Heart right ventricle (tissue), 16 donors: ENCODE data around the gene ANGPTL3. TPM values are rescaled to one million over a fixed set of nuclear protein-coding genes. Genes with fewer than 3 reads are reported as not detected.

Experiments
- ATAC-seq, 8 donors: fragments of 200-7000 bp; cut with Tn5 transposase; one replicate each; pipeline ENCODE4 v1.9.1; 2020; ENCODE audit warnings: mild to moderate bottlenecking in 8 of 8, moderate library complexity in 8 of 8, moderate number of reproducible peaks in 1 of 8
- DNase-seq, 2 donors: peaks; one replicate each; pipeline ENCODE4 v3.0.0-alpha.2; 2020
- H3K27ac ChIP-seq, 10 donors: fragments of 200-600 bp; sonication (generic) in 2 of 10; one replicate each; pipeline versions ENCODE4 v1.5.0 to v1.8.0; 2020 to 2022; ENCODE audit warnings: mild to moderate bottlenecking in 3 of 10
- H3K27me3 ChIP-seq, 7 donors: fragments of 200-600 bp; one replicate each; pipeline ENCODE4 v1.8.0; 2021 to 2022; ENCODE audit warnings: mild to moderate bottlenecking in 2 of 7
- H3K36me3 ChIP-seq, 9 donors: fragments of 200-600 bp; sonication (generic) in 1 of 9; one replicate each; pipeline versions ENCODE4 v1.5.0 to v1.8.0; 2020 to 2022; ENCODE audit warnings: mild to moderate bottlenecking in 2 of 9
- H3K4me1 ChIP-seq, 9 donors: fragments of 200-600 bp; sonication (generic) in 1 of 9; one replicate each; pipeline versions ENCODE4 v1.5.0 to v1.8.0; 2020 to 2022; ENCODE audit warnings: mild to moderate bottlenecking in 4 of 9
- H3K4me3 ChIP-seq, 10 donors: fragments of 200-600 bp; sonication (generic) in 2 of 10; one replicate each; pipeline versions ENCODE4 v1.5.0 to v1.8.0; 2020 to 2022; ENCODE audit warnings: mild to moderate bottlenecking in 7 of 10, moderate library complexity in 2 of 10
- H3K9me3 ChIP-seq, 11 donors: fragments of 200-600 bp in 10 of 11; sonication (generic) in 2 of 11; one replicate each; pipeline versions ENCODE4 v1.5.0 to v1.8.0; 2013 to 2022; ENCODE audit warnings: mild to moderate bottlenecking in 2 of 11, control low read depth in 1 of 11, moderate library complexity in 1 of 11
- WGBS, 2 donors: extraction: QIAGEN DNeasy Blood & Tissue Kit; methylation state at CpG; one replicate each; pipeline ENCODE4 v1.1.7; 2013; ENCODE audit warnings: inconsistent platforms in 1 of 2; 5-methylcytosine and 5-hydroxymethylcytosine counted together
- intact Hi-C, 10 donors: fragments of 100-400 bp; cut with DNase I; formaldehyde crosslinking; loops; one replicate each; pipeline versions ENCODE4 v1.11.1 to v1.14.2; 2022
- polyA plus RNA-seq, 2 donors: library from polyadenylated mRNA; stranded (reverse); fragments of 200-250 nt; gene quantifications; one replicate each; pipeline ENCODE4 v1.2.3, GENCODE V29; 2013
- total RNA-seq, 10 donors: library from RNA; stranded (reverse); fragmentation: NEBNext Ultra II Directional in 3 of 10; extraction: Animal tissue kit (Norgen Biotek cat#: 25700) in 3 of 10; gene quantifications; one replicate each; pipeline versions ENCODE4 v1.2.1 to v1.2.4, GENCODE V29; 2021 to 2023
- TF ChIP-seq, protein P1 (sequence below), 9 donors: fragments of 200-600 bp; sonication (generic) in 2 of 9; IDR thresholded peaks; one replicate each; pipeline versions ENCODE4 v1.5.0 to v1.8.0; 2021 to 2022; ENCODE audit warnings: antibody characterized with exemption in 9 of 9, mild to moderate bottlenecking in 5 of 9, moderate library complexity in 1 of 9
- donor health status: Arrhythmogenic right ventricular cardiomyopathy.
- donor health status: ischemic (EF 13 %, LVEDD 7.1; RV severe dilation, severe dysfunction).
- donor health status: healthy with polysubstance abuse.
- donor health status: DM: no; HTN: yes; CAD: no.
- donor health status: DM: no; HTN: no; CAD: no.
- donor health status: ischemic (EF 25% LVEDD 6.9; RV normal size, moderate dysfunction).
- donor health status: ischemic (EF 25% LVEDD 5.7; RV mildly dilated, moderate dysfunction).
- donor health status: healthy.
- donor health status: DM: yes; HTN: yes; CAD: no.
- donor health status: Ischemic cardiomyopathy.
- donor health status: ischemic (EF 35%, LVEDD 5.7; RV mildly dilated, moderate dysfunction).
- donor health status: nonischemic (EF 11% LVEDD 7.7; RV severe dilation, severe dysfunction).
- donor health status: DM: yes; HTN: yes; CAD: no.
- donor health status: PGD.
- donor health status: ischemic (EF 29% LVEDD 5.4; RV normal size, mild dysfunction).
- donor health status: nonischemic (EF 23%, LVEDD 6.1; RV moderate dilation, normal function).

ANGPTL3 gene
- total and polyA plus RNA-seq, 12 donors, result not detected

DNA sequence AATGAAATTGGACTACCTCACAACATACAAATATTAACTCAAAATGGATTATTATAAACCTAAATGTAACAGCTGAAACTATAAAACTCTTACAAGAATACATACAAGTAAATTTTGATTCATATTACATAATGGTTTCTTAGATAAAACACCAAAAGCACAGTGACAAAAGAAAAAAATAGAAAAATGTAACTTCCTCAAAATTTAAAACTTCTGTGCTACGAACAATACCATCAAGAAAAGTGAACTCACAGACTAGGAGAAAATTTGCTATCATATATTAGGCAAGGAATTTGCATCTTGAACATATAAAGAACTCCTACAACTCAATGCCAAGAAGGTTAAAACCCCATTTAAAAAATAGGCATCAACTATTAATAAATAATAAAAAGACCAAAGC, 31.2 kb downstream of the ANGPTL3 start:
- H3K27ac ChIP-seq, result no peak overlapping the region
- intact Hi-C loops, result no loop called here
- ATAC-seq (no peak), DNase-seq (no peak)
- H3K9me3 ChIP-seq, result peaks cover 0 to 4% (median 0%) of the 10 kb centered on the region in 11 donors
- H3K4me1 ChIP-seq, result no peaks in the 10 kb centered on the region
- H3K36me3 ChIP-seq, result peaks cover 0 to 60% (median 17%) of the 10 kb centered on the region in 9 donors
- WGBS, 2 donors, result 91 to 92% methylated on average over 1 of the region's 1 CpG
- no peak overlapping the region for H3K4me3 ChIP-seq
- TF ChIP-seq, protein P1, sequence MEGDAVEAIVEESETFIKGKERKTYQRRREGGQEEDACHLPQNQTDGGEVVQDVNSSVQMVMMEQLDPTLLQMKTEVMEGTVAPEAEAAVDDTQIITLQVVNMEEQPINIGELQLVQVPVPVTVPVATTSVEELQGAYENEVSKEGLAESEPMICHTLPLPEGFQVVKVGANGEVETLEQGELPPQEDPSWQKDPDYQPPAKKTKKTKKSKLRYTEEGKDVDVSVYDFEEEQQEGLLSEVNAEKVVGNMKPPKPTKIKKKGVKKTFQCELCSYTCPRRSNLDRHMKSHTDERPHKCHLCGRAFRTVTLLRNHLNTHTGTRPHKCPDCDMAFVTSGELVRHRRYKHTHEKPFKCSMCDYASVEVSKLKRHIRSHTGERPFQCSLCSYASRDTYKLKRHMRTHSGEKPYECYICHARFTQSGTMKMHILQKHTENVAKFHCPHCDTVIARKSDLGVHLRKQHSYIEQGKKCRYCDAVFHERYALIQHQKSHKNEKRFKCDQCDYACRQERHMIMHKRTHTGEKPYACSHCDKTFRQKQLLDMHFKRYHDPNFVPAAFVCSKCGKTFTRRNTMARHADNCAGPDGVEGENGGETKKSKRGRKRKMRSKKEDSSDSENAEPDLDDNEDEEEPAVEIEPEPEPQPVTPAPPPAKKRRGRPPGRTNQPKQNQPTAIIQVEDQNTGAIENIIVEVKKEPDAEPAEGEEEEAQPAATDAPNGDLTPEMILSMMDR (IDR thresholded peaks at IDR 0.05), result no peak
- H3K27me3 ChIP-seq, result no peaks in the 10 kb centered on the region

DNA sequence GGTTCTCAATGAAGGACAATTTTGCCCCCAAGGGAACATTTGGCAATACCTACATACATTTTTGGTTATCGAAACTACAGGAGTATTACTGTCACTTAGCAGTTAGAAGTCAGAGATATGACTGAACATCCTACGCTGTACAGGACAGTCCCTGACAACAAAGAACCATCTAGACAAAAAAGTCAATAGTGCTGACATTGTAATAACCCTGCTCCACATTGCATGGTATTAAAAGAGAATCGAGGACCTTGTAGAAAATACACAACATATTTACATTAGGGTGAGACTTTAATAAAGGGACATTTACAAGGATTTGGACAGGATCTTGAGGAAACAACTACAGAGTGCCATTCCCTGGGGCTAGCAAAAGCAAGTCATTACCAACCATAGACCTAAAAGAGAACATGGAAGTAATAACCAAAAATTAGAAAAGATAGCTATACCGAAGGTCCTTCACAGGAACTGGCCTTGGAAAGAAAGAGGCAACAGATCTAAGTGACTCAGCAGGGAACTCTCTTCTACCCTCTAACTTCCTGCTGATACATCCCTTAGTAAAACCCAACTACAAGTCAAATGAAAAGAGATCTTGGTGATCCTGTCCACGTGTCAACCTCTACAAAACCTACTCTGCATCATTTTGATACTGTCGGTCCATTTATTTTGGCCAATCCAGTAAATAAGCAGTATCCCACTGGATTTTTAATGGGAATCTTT, 40.2 kb downstream of the ANGPTL3 start:
- TF ChIP-seq, protein P1 (IDR thresholded peaks at IDR 0.05), result no peak
- Histone ChIP-seq H3K4me1 (no peaks in the 10 kb centered on the region), H3K9me3 (peaks cover 0 to 7% (median 0%) of the 10 kb centered on the region in 11 donors), H3K27me3 (no peaks in the 10 kb centered on the region), H3K36me3 (peaks cover 0 to 53% (median 17%) of the 10 kb centered on the region in 9 donors), H3K27ac (no peak overlapping the region), H3K4me3 (no peak overlapping the region)
- intact Hi-C loops, result no loop called here
- no peak for ATAC-seq
- DNase-seq, result no peak
- 94 to 97% methylated on average over 6 of the region's 6 CpGs for WGBS, 2 donors

DNA sequence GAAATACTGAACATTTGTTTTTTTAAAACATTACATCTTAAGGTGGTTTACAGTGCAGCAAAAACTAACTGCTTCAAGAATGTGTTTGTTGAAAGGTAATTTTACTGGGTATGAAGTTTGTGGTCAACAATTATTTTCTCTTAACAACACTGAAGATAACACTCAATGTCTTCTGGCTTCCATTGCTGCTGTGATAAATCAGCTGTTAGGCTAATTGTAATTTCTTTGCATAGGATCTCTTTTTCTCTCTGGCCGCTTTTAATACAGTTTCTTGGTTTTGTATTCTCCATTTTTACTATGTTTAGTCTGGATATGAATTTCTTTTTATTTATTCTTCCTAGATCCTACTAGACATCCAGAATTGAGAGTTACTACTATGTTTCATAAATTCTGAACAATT, 46.0 kb downstream of the ANGPTL3 start:
- ATAC-seq, result no peak
- H3K36me3 ChIP-seq, result peaks cover 0 to 54% (median 9%) of the 10 kb centered on the region in 9 donors
- intact Hi-C loops, result no loop called here
- no peaks in the 10 kb centered on the region for H3K4me1 ChIP-seq
- H3K27me3 ChIP-seq, result no peaks in the 10 kb centered on the region
- TF ChIP-seq, protein P1 (IDR thresholded peaks at IDR 0.05), result no peak
- H3K4me3 ChIP-seq, result no peak overlapping the region
- WGBS, 2 donors, result 98 to 100% methylated on average over 1 of the region's 1 CpG
- DNase-seq, result no peak
- H3K27ac ChIP-seq, result no peak overlapping the region
- H3K9me3 ChIP-seq, result peaks cover 0 to 4% (median 0%) of the 10 kb centered on the region in 11 donors

DNA sequence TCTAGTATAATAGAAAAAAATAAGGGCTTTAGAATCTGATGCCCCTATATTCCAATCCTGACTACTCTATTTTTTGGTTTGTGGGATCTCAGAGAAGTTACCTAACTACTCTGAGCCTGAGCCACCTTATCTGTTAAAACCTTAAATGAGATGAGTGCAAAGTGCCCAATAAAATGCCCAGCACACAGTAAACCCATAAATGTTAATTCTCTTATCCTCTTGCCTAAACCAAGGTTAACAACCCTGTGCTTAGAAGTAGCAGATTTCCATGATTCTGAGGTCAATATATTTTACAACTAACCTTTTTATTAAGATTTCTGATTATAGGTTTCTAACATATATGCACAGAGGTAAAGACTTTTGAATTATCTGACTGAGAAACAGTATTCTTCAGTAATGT, 55.1 kb downstream of the ANGPTL3 start:
- no peak for ATAC-seq
- H3K4me3 ChIP-seq, result no peak overlapping the region
- intact Hi-C loops, result no loop called here
- no peaks in the 10 kb centered on the region for H3K27me3 ChIP-seq
- peaks cover 0 to 29% (median 4%) of the 10 kb centered on the region in 9 donors for H3K36me3 ChIP-seq
- TF ChIP-seq, protein P1 (IDR thresholded peaks at IDR 0.05), result no peak
- DNase-seq, result no peak
- H3K4me1 ChIP-seq, result peaks cover 0 to 10% (median 4%) of the 10 kb centered on the region in 9 donors
- no peak overlapping the region for H3K27ac ChIP-seq
- H3K9me3 ChIP-seq, result no peaks in the 10 kb centered on the region
